Loucy (cell line): Measurements from ENCODE around the gene CHIT1.

Experiments used
- H2AFZ ChIP-seq: fragments of 200-600 bp; sonication (generic); 2 replicates; pipeline ENCODE4 v1.6.0; 2016; ENCODE audit warnings: antibody characterized with exemption, mild to moderate bottlenecking, low read length, moderate library complexity
- H3F3A ChIP-seq: fragments of 200-600 bp; 2 replicates; pipeline ENCODE4 v1.6.0; 2016; ENCODE audit warnings: antibody characterized with exemption, low read depth, mild to moderate bottlenecking
- H3K27me3 ChIP-seq: fragments of 200-600 bp; sonication (generic); 2 replicates; pipeline ENCODE4 v1.6.1; 2014; ENCODE audit warnings: low read length, mild to moderate bottlenecking; ENCODE audit not compliant: insufficient read depth, poor library complexity, severe bottlenecking
- H3K36me3 ChIP-seq: fragments of 200-600 bp; sonication (generic); 2 replicates; pipeline ENCODE4 v1.6.1; 2016; ENCODE audit warnings: low read length; ENCODE audit not compliant: insufficient read depth
- H3K4me1 ChIP-seq: fragments of 200-600 bp; sonication (generic); 2 replicates; pipeline ENCODE4 v1.5.1; 2014; ENCODE audit warnings: low read length, mild to moderate bottlenecking; ENCODE audit not compliant: insufficient read depth, poor library complexity, severe bottlenecking
- H3K4me2 ChIP-seq: fragments of 200-600 bp; sonication (generic); 2 replicates; pipeline ENCODE4 v1.6.0; 2014; ENCODE audit warnings: antibody characterized with exemption, low read length, low read depth, mild to moderate bottlenecking; ENCODE audit not compliant: poor library complexity, severe bottlenecking
- H3K4me3 ChIP-seq: fragments of 200-600 bp; sonication (generic); 2 replicates; pipeline ENCODE4 v1.5.1; 2014; ENCODE audit warnings: low read length, mild to moderate bottlenecking, mixed read lengths; ENCODE audit not compliant: poor library complexity, severe bottlenecking
- H3K79me2 ChIP-seq: fragments of 200-600 bp; sonication (generic); 2 replicates; pipeline ENCODE4 v1.6.1; 2014; ENCODE audit warnings: low read length; ENCODE audit not compliant: insufficient read depth
- H3K9ac ChIP-seq: fragments of 200-600 bp; sonication (generic); 2 replicates; pipeline ENCODE4 v1.6.0; 2014; ENCODE audit warnings: mild to moderate bottlenecking, low read depth, low read length, moderate library complexity; ENCODE audit not compliant: poor library complexity, severe bottlenecking
- H3K9me2 ChIP-seq: fragments of 200-600 bp; sonication (generic); replicated peaks from 2 replicates; pipeline ENCODE4 v1.6.1; 2016; ENCODE audit warnings: low read depth, low read length, mixed read lengths
- H3K9me3 ChIP-seq: fragments of 200-600 bp; sonication (generic); 2 replicates; pipeline ENCODE4 v1.6.1; 2014; ENCODE audit warnings: mild to moderate bottlenecking, antibody characterized with exemption, low read length, low read depth; ENCODE audit not compliant: insufficient read depth
- H4K20me1 ChIP-seq: fragments of 200-600 bp; sonication (generic); 2 replicates; pipeline ENCODE4 v1.6.0; 2014; ENCODE audit warnings: antibody characterized with exemption, low read length, mild to moderate bottlenecking; ENCODE audit not compliant: insufficient read depth, poor library complexity, severe bottlenecking
- EZH2phosphoT487 ChIP-seq: fragments of 200-600 bp; IDR thresholded peaks from 2 replicates; pipeline ENCODE4 v1.6.1; 2018; ENCODE audit warnings: antibody characterized with exemption, mild to moderate bottlenecking, moderate library complexity, borderline replicate concordance
- TF ChIP-seq, protein P1 (sequence below): fragments of 200-600 bp; sonication (generic); conservative IDR thresholded peaks from 2 replicates; pipeline ENCODE4 v1.5.1; 2014; ENCODE audit warnings: mild to moderate bottlenecking, antibody characterized with exemption, low read length

CHIT1 gene

DNA sequence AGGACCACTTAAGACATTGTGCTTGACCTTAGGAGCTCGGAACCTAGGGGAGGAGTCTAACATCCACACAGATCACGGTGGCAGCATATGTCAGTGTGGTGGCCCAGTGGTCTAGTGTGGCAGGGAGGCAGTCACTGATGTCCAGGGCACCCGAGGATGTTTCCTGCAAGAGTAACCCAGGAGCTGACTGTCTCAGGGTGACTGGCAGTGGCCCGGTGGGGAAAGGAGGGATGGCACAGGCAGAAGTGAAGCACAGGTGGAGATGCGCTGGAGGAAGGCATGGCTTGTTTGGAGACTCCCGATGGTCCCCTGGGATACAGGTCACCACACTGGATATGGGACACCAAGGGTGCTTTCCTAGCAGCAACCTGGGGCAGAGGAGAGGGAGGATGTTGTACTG is 16.3 kb downstream of the CHIT1 start:
- no peaks in the 10 kb centered on the region for H3F3A ChIP-seq
- no peak overlapping the region for H3K4me3 ChIP-seq
- no peaks in the 10 kb centered on the region for H3K79me2 ChIP-seq
- no peak overlapping the region for H2AFZ ChIP-seq
- no peaks in the 10 kb centered on the region for H3K27me3 ChIP-seq
- H3K36me3 ChIP-seq, result no peaks in the 10 kb centered on the region
- peaks cover 13% of the 10 kb centered on the region for H3K4me1 ChIP-seq
- no peaks in the 10 kb centered on the region for H3K9me2 ChIP-seq
- TF ChIP-seq, protein P1, sequence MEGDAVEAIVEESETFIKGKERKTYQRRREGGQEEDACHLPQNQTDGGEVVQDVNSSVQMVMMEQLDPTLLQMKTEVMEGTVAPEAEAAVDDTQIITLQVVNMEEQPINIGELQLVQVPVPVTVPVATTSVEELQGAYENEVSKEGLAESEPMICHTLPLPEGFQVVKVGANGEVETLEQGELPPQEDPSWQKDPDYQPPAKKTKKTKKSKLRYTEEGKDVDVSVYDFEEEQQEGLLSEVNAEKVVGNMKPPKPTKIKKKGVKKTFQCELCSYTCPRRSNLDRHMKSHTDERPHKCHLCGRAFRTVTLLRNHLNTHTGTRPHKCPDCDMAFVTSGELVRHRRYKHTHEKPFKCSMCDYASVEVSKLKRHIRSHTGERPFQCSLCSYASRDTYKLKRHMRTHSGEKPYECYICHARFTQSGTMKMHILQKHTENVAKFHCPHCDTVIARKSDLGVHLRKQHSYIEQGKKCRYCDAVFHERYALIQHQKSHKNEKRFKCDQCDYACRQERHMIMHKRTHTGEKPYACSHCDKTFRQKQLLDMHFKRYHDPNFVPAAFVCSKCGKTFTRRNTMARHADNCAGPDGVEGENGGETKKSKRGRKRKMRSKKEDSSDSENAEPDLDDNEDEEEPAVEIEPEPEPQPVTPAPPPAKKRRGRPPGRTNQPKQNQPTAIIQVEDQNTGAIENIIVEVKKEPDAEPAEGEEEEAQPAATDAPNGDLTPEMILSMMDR, result no peak
- TF ChIP-seq EZH2phosphoT487, result no peak
- H3K4me2 ChIP-seq, result no peak overlapping the region
- H4K20me1 ChIP-seq, result no peaks in the 10 kb centered on the region
- H3K9me3 ChIP-seq, result no peaks in the 10 kb centered on the region
- H3K9ac ChIP-seq, result no peak overlapping the region

DNA sequence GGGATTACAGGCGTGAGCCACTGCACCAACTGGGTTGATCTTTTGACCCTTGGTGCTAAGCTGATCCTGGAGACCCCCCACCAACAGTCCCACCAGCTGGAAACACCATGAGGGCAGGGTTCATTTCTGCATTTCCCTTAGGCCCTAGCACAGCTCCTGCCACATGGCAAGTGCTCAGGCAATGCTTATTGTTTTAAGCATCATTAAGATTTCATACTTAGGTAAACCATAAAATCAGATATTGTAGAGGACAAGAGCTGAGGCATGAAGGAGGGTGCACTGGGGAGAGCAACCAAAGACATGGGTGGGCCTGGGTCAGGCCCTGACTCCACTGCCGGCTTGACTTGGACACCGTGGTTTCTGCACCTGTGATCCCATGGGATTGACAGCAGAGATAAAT is 17.7 kb downstream of the CHIT1 start:
- H3K4me1 ChIP-seq, result peaks cover 25% of the 10 kb centered on the region
- no peak overlapping the region for H3K4me3 ChIP-seq
- H3F3A ChIP-seq, result no peaks in the 10 kb centered on the region
- H3K4me2 ChIP-seq, result no peak overlapping the region
- no peaks in the 10 kb centered on the region for H3K27me3 ChIP-seq
- TF ChIP-seq, protein P1, result no peak
- no peak for TF ChIP-seq EZH2phosphoT487
- H3K79me2 ChIP-seq, result no peaks in the 10 kb centered on the region
- H4K20me1 ChIP-seq, result no peaks in the 10 kb centered on the region
- no peaks in the 10 kb centered on the region for H3K9me2 ChIP-seq
- H2AFZ ChIP-seq, result no peak overlapping the region
- no peaks in the 10 kb centered on the region for H3K9me3 ChIP-seq
- H3K9ac ChIP-seq, result no peak overlapping the region
- H3K36me3 ChIP-seq, result no peaks in the 10 kb centered on the region

DNA sequence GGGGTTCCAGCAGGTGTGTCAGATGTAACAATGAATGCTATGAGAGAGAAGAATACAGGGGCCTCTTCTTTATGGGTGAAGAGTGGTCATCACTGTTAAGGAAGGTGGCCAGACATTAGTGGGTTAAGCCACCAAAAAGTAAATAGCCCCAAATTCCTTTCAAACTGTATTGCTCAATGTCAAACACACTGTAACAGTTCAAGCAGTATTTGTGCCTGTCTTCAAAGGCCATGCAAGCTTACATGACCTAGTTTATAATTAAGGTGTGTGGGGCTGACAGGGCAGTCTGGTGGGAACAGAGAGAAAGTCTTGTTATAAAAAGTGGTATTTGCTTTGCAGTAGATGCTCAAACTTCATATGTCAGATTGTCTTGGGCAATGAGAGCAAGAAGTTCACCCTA is 18.5 kb downstream of the CHIT1 start:
- no peak for TF ChIP-seq EZH2phosphoT487
- H3K27me3 ChIP-seq, result no peaks in the 10 kb centered on the region
- no peak overlapping the region for H3K4me2 ChIP-seq
- H3K36me3 ChIP-seq, result no peaks in the 10 kb centered on the region
- peaks cover 24% of the 10 kb centered on the region for H3K4me1 ChIP-seq
- H4K20me1 ChIP-seq, result no peaks in the 10 kb centered on the region
- H3K9me2 ChIP-seq, result no peaks in the 10 kb centered on the region
- no peak overlapping the region for H3K9ac ChIP-seq
- H3F3A ChIP-seq, result no peaks in the 10 kb centered on the region
- H3K4me3 ChIP-seq, result no peak overlapping the region
- no peaks in the 10 kb centered on the region for H3K79me2 ChIP-seq
- H2AFZ ChIP-seq, result no peak overlapping the region
- no peaks in the 10 kb centered on the region for H3K9me3 ChIP-seq

DNA sequence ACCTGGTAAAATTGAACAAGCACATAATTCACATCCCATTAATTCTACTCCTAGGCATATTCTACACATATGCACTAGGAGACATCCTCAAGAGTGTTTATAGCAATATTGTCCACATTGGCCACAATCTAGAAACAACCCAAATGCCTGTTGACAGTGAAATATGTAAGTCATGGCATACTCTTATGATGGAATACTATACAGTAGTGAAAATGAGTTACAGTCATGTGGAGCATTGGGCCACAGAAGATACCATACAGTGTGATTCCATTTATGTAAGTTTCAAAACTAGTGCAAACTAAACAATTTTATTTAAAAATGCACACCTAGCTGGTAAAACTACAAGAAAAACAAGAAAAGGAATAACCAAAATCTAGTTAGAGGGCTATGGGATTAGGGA is 19.1 kb downstream of the CHIT1 start:
- H3F3A ChIP-seq, result no peaks in the 10 kb centered on the region
- TF ChIP-seq, protein P1, result no peak
- no peak for TF ChIP-seq EZH2phosphoT487
- no peak overlapping the region for H3K4me3 ChIP-seq
- no peaks in the 10 kb centered on the region for H3K9me2 ChIP-seq
- no peak overlapping the region for H2AFZ ChIP-seq
- no peaks in the 10 kb centered on the region for H3K36me3 ChIP-seq
- H3K4me1 ChIP-seq, result peaks cover 17% of the 10 kb centered on the region
- no peaks in the 10 kb centered on the region for H4K20me1 ChIP-seq
- H3K27me3 ChIP-seq, result no peaks in the 10 kb centered on the region
- H3K9ac ChIP-seq, result no peak overlapping the region
- H3K4me2 ChIP-seq, result no peak overlapping the region
- H3K9me3 ChIP-seq, result no peaks in the 10 kb centered on the region
- H3K79me2 ChIP-seq, result no peaks in the 10 kb centered on the region
